DOHH2 (cell line): ENCODE results near the gene NXPH2.

Source experiments
- H3F3A ChIP-seq: fragments of 200-600 bp; sonication (generic), shearing (Covaris generic); 2 replicates; pipeline ENCODE4 v1.6.0; 2016; ENCODE audit warnings: antibody characterized with exemption, mild to moderate bottlenecking; ENCODE audit not compliant: control insufficient read depth, insufficient read depth
- H3K27ac ChIP-seq: fragments of 200-600 bp; sonication (generic); 2 replicates; pipeline ENCODE4 v1.5.1; 2014; ENCODE audit warnings: low read depth, mild to moderate bottlenecking, low read length, moderate library complexity
- H3K27me3 ChIP-seq: fragments of 200-600 bp; sonication (generic); 2 replicates; pipeline ENCODE4 v1.6.1; 2014; ENCODE audit warnings: mild to moderate bottlenecking, low read length, mixed read lengths; ENCODE audit not compliant: control insufficient read depth
- H3K36me3 ChIP-seq: fragments of 200-600 bp; sonication (generic); 2 replicates; pipeline ENCODE4 v1.6.1; 2014; ENCODE audit warnings: mild to moderate bottlenecking, low read length, moderate library complexity, mixed read lengths; ENCODE audit not compliant: control insufficient read depth
- H3K4me1 ChIP-seq: fragments of 200-600 bp; sonication (generic); 2 replicates; pipeline ENCODE4 v1.6.1; 2014; ENCODE audit warnings: mild to moderate bottlenecking, low read length, mixed read lengths; ENCODE audit not compliant: control insufficient read depth
- H3K4me2 ChIP-seq: fragments of 200-600 bp; sonication (generic); 2 replicates; pipeline ENCODE4 v1.6.0; 2014; ENCODE audit warnings: mild to moderate bottlenecking, low read length, moderate library complexity
- H3K4me3 ChIP-seq: fragments of 200-600 bp; sonication (generic); 2 replicates; pipeline ENCODE4 v1.5.1; 2014; ENCODE audit warnings: mild to moderate bottlenecking, low read length, mixed read lengths
- H3K79me2 ChIP-seq: fragments of 200-600 bp; sonication (generic); 2 replicates; pipeline ENCODE4 v1.6.1; 2014; ENCODE audit warnings: mild to moderate bottlenecking, low read length, mixed read lengths; ENCODE audit not compliant: control insufficient read depth
- H3K9me2 ChIP-seq: fragments of 200-600 bp; sonication (generic); replicated peaks from 2 replicates; pipeline ENCODE4 v1.6.1; 2014; ENCODE audit warnings: mild to moderate bottlenecking, low read length, mixed read lengths; ENCODE audit not compliant: control insufficient read depth
- H3K9me3 ChIP-seq: fragments of 200-600 bp; sonication (generic); 2 replicates; pipeline ENCODE4 v1.6.1; 2014; ENCODE audit warnings: antibody characterized with exemption, low read length, mixed read lengths; ENCODE audit not compliant: control insufficient read depth, insufficient read depth
- H4K20me1 ChIP-seq: fragments of 200-600 bp; sonication (generic); 2 replicates; pipeline ENCODE4 v1.6.0; 2014; ENCODE audit warnings: low read depth, mild to moderate bottlenecking, antibody characterized with exemption, low read length, moderate library complexity; ENCODE audit not compliant: control insufficient read depth, insufficient read depth
- CTCF ChIP-seq: fragments of 200-600 bp; sonication (generic); IDR thresholded peaks from one replicate; pipeline ENCODE4 v1.5.1; 2014; ENCODE audit warnings: antibody characterized with exemption, mild to moderate bottlenecking, low read depth, low read length; ENCODE audit not compliant: poor library complexity, severe bottlenecking
- EZH2phosphoT487 ChIP-seq: fragments of 200-600 bp; sonication (generic); IDR thresholded peaks from 2 replicates; pipeline ENCODE4 v1.6.1; 2017; ENCODE audit warnings: borderline replicate concordance, mild to moderate bottlenecking, antibody characterized with exemption, low read length, moderate library complexity, mixed read lengths

NXPH2 gene

GRCh38 chr2:138752197-138752956 lies 27.8 kb downstream of the NXPH2 start:
- H4K20me1 ChIP-seq = no peaks in the 10 kb centered on the region
- no peak overlapping the region for H3K4me3 ChIP-seq
- no peaks in the 10 kb centered on the region for H3K79me2 ChIP-seq
- no peaks in the 10 kb centered on the region for H3F3A ChIP-seq
- no peaks in the 10 kb centered on the region for H3K9me2 ChIP-seq
- no peaks in the 10 kb centered on the region for H3K9me3 ChIP-seq
- H3K4me1 ChIP-seq = no peaks in the 10 kb centered on the region
- no peak overlapping the region for H3K27ac ChIP-seq
- no peak overlapping the region for H3K4me2 ChIP-seq
- H3K36me3 ChIP-seq = no peaks in the 10 kb centered on the region
- no peaks in the 10 kb centered on the region for H3K27me3 ChIP-seq
- TF ChIP-seq EZH2phosphoT487 = no peak
- no peak for TF ChIP-seq CTCF

- no peaks in the 10 kb centered on the region for H3K36me3 ChIP-seq
- TF ChIP-seq EZH2phosphoT487 (no peak), CTCF (no peak)
- H3K79me2 ChIP-seq = no peaks in the 10 kb centered on the region
- H3F3A ChIP-seq = no peaks in the 10 kb centered on the region
- H3K4me1 ChIP-seq = no peaks in the 10 kb centered on the region
- no peaks in the 10 kb centered on the region for H3K27me3 ChIP-seq
- no peak overlapping the region for H3K4me3 ChIP-seq
- no peaks in the 10 kb centered on the region for H4K20me1 ChIP-seq
- H3K4me2 ChIP-seq = no peak overlapping the region
- H3K9me3 ChIP-seq = no peaks in the 10 kb centered on the region
- H3K9me2 ChIP-seq = no peaks in the 10 kb centered on the region
- no peak overlapping the region for H3K27ac ChIP-seq
Measured at GRCh38 chr2:138744713-138745112, 35.5 kb downstream of the NXPH2 start.

GRCh38 chr2:138742441-138743057 lies 37.6 kb downstream of the NXPH2 start:
- Histone ChIP-seq H4K20me1 (no peaks in the 10 kb centered on the region), H3K27ac (no peak overlapping the region), H3K9me3 (no peaks in the 10 kb centered on the region)

More at GRCh38 chr2:138742441-138743057, 37.6 kb downstream of the NXPH2 start:
- no peaks in the 10 kb centered on the region for H3K9me2 ChIP-seq
- H3K4me1 ChIP-seq = no peaks in the 10 kb centered on the region
- no peak overlapping the region for H3K4me2 ChIP-seq
- H3K79me2 ChIP-seq = no peaks in the 10 kb centered on the region
- TF ChIP-seq CTCF (no peak), EZH2phosphoT487 (no peak)
- no peaks in the 10 kb centered on the region for H3K36me3 ChIP-seq
- no peaks in the 10 kb centered on the region for H3K27me3 ChIP-seq
- no peaks in the 10 kb centered on the region for H3F3A ChIP-seq
- no peak overlapping the region for H3K4me3 ChIP-seq
